Measurements from ENCODE around the gene BATF3. TPM values are rescaled to one million over a fixed set of nuclear protein-coding genes. Genes with fewer than 3 reads are reported as not detected.

BATF3 gene
- total RNA-seq, 1 experiment from 2014 or later: 1.3 TPM

DNA sequence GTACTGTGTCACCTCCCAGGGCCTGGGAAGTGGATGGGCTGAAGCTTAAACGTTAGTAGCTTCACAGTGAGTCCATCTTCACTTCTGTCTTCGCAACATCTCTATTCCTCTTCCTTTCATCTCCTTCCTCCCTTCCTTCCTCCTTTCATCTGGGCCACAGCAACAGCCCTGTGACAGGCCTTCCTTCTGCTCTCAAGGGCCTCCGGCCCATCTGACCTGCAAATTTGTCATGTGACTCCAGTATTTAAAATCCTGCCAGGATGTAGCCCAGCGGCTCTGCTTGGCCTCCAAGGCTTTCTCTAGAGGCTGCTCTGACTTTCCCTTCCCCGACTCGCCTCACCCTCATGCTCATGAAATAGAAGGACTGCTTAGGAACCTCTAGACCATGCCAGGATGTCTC, 10.9 kb upstream of the BATF3 start:
- intact Hi-C loops (cut with micrococcal nuclease; ENCODE audit: unreplicated experiment): no loop called here
- Histone ChIP-seq H3K4me3 (no peak overlapping the region), H2AFZ (no peak overlapping the region), H3K9me3 (ENCODE audit: insufficient read depth, low read depth) (no peaks in the 10 kb centered on the region), H3K79me2 (ENCODE audit: low read depth) (no peaks in the 10 kb centered on the region), H3K4me1 (replicated peaks; ENCODE audit: insufficient read depth) (no peaks in the 10 kb centered on the region), H3K4me2 (no peak overlapping the region), H3K27me3 (ENCODE audit: insufficient read depth, low read depth) (no peaks in the 10 kb centered on the region), H4K20me1 (ENCODE audit: insufficient read depth) (no peaks in the 10 kb centered on the region), H3K36me3 (ENCODE audit: low read depth) (no peaks in the 10 kb centered on the region), H3K9me2 (ENCODE audit: insufficient read depth) (no peaks in the 10 kb centered on the region), H3K27ac (no peak overlapping the region), H3F3A (ENCODE audit: insufficient read depth, low read depth) (no peaks in the 10 kb centered on the region)
- no peak for DNase-seq
- no TSS peak for BruUV-seq (replicated peaks)
- ChIA-PET POLR2A (ENCODE audit: unreplicated experiment) (no interaction called here), CTCF (no interaction called here)
- TF ChIP-seq, protein P1, sequence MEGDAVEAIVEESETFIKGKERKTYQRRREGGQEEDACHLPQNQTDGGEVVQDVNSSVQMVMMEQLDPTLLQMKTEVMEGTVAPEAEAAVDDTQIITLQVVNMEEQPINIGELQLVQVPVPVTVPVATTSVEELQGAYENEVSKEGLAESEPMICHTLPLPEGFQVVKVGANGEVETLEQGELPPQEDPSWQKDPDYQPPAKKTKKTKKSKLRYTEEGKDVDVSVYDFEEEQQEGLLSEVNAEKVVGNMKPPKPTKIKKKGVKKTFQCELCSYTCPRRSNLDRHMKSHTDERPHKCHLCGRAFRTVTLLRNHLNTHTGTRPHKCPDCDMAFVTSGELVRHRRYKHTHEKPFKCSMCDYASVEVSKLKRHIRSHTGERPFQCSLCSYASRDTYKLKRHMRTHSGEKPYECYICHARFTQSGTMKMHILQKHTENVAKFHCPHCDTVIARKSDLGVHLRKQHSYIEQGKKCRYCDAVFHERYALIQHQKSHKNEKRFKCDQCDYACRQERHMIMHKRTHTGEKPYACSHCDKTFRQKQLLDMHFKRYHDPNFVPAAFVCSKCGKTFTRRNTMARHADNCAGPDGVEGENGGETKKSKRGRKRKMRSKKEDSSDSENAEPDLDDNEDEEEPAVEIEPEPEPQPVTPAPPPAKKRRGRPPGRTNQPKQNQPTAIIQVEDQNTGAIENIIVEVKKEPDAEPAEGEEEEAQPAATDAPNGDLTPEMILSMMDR (conservative IDR thresholded peaks at IDR 0.05): no peak

DNA sequence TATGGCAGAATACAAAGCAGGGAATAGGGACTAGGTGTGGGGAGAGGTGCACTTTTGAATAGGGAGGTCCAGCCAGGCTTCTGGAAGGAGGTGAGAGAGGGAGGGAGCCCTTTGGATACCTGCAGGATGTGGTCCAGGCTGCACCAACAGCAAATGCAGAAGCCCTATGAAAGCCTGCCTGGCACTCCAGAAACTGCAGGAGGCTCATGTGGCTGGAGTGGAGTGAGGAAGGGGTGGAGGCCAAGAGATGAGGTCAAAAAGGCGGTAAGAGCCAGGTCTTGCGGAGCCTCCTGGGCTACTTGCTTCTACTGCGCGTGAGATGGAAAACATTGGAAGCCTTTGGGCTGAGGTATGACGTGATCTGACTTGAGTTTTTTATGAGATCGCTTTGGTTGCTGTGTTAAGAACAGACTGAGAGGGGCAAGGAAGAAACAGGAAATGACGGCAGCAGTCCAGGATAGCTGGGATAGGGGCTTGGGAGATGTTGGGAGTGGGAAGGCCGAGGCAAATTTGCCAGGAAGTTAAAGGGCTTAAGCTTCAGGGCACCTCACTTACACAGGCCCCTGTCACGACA, 4.4 kb upstream of the BATF3 start:
- Histone ChIP-seq H2AFZ (no peak overlapping the region), H3K4me2 (no peak overlapping the region), H3K79me2 (ENCODE audit: low read depth) (no peaks in the 10 kb centered on the region), H3K36me3 (ENCODE audit: low read depth) (no peaks in the 10 kb centered on the region), H4K20me1 (ENCODE audit: insufficient read depth) (no peaks in the 10 kb centered on the region), H3K9me2 (ENCODE audit: insufficient read depth) (no peaks in the 10 kb centered on the region), H3K4me3 (no peak overlapping the region), H3K4me1 (replicated peaks; ENCODE audit: insufficient read depth) (no peaks in the 10 kb centered on the region), H3F3A (ENCODE audit: insufficient read depth, low read depth) (peaks cover 14% of the 10 kb centered on the region; the same call in 1 of the 2 replicates), H3K27ac (no peak overlapping the region), H3K9me3 (ENCODE audit: insufficient read depth, low read depth) (no peaks in the 10 kb centered on the region), H3K27me3 (ENCODE audit: insufficient read depth, low read depth) (no peaks in the 10 kb centered on the region)
- TF ChIP-seq EZH2 (IDR thresholded peaks at IDR 0.05; ENCODE audit: low read depth): no peak
- TF ChIP-seq, protein P1 (conservative IDR thresholded peaks at IDR 0.05): no peak
- ChIA-PET POLR2A (ENCODE audit: unreplicated experiment) (no interaction called here), CTCF (no interaction called here)
- intact Hi-C loops (cut with micrococcal nuclease; ENCODE audit: unreplicated experiment): no loop called here
- DNase-seq: no peak
- no TSS peak for BruUV-seq (replicated peaks)

DNA sequence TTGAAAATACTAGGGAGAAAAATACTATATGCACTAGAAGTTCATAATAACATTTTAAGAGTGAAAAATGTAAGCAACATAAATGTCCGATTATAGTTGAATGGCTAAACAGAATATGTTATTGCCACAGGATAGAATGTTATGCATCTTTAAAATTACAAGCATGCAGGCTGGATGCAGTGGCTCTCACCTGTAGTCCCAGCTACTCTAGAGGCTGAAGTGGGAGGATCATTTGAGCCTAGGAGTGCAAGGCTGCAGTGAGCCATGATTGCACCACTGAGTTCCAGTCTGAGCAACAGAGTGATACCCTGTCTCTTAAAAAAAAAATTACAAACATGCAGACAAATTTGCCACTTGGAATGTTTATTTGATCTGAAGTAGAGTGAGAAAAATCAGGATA, 3.0 kb upstream of the BATF3 start:
- Histone ChIP-seq H3K9me3 (ENCODE audit: insufficient read depth, low read depth) (no peaks in the 10 kb centered on the region), H3K9me2 (ENCODE audit: insufficient read depth) (no peaks in the 10 kb centered on the region), H3K4me1 (replicated peaks; ENCODE audit: insufficient read depth) (0 out of 2 replicates have a peak, but pooled peaks cover 6% of the 10 kb centered on the region), H3K27me3 (ENCODE audit: insufficient read depth, low read depth) (peaks cover 14% of the 10 kb centered on the region), H4K20me1 (ENCODE audit: insufficient read depth) (no peaks in the 10 kb centered on the region), H3K27ac (no peak overlapping the region), H3K36me3 (ENCODE audit: low read depth) (no peaks in the 10 kb centered on the region), H3F3A (ENCODE audit: insufficient read depth, low read depth) (peaks cover 14% of the 10 kb centered on the region; the same call in 1 of the 2 replicates), H3K4me2 (no peak overlapping the region), H3K4me3 (no peak overlapping the region), H2AFZ (no peak overlapping the region), H3K79me2 (ENCODE audit: low read depth) (no peaks in the 10 kb centered on the region)
- POLR2A ChIA-PET (ENCODE audit: unreplicated experiment): no interaction called here
- no peak for DNase-seq
- CTCF ChIA-PET: no interaction called here
- intact Hi-C loops (cut with micrococcal nuclease; ENCODE audit: unreplicated experiment): no loop called here
- no TSS peak for BruUV-seq (replicated peaks)
- TF ChIP-seq EZH2 (IDR thresholded peaks at IDR 0.05; ENCODE audit: low read depth): no peak
- TF ChIP-seq, protein P1 (conservative IDR thresholded peaks at IDR 0.05): no peak
